Spleen (tissue), 11 donors: ENCODE data around the gene SRPX. TPM values are rescaled to one million over a fixed set of nuclear protein-coding genes. Genes with fewer than 3 reads are reported as not detected.

Source experiments
- DNase-seq: peaks from one replicate; pipeline ENCODE4 v3.0.0-alpha.2; 2020
- H3K27ac ChIP-seq, 8 donors: fragments of 200-600 bp; sonication (generic) in 7 of 8; 1 replicate in 4 of 8; 2 replicates in 4 of 8; pipeline versions ENCODE4 v1.5.0 to v1.8.0; 2016 to 2021; ENCODE audit warnings: inconsistent platforms in 4 of 8, mild to moderate bottlenecking in 4 of 8, moderate library complexity in 1 of 8
- H3K27me3 ChIP-seq, 7 donors: fragments of 200-600 bp; sonication (generic) in 6 of 7; replicated peaks in 1 of 7; 1 replicate in 4 of 7; 2 replicates in 3 of 7; pipeline versions ENCODE4 v1.5.0 to v1.8.0; 2016 to 2021; ENCODE audit warnings: inconsistent platforms in 3 of 7, mild to moderate bottlenecking in 1 of 7
- H3K36me3 ChIP-seq, 6 donors: fragments of 200-600 bp; sonication (generic) in 5 of 6; 1 replicate in 4 of 6; 2 replicates in 2 of 6; pipeline versions ENCODE4 v1.5.0 to v1.8.0; 2016 to 2021; ENCODE audit warnings: inconsistent platforms in 2 of 6
- H3K4me1 ChIP-seq, 6 donors: fragments of 200-600 bp; sonication (generic) in 5 of 6; 1 replicate in 3 of 6; 2 replicates in 3 of 6; pipeline versions ENCODE4 v1.5.0 to v1.8.0; 2016 to 2021; ENCODE audit warnings: inconsistent platforms in 3 of 6
- H3K4me3 ChIP-seq, 8 donors: fragments of 200-600 bp; sonication (generic) in 7 of 8; 1 replicate in 4 of 8; 2 replicates in 4 of 8; pipeline versions ENCODE4 v1.5.0 to v1.8.0; 2016 to 2021; ENCODE audit warnings: inconsistent platforms in 4 of 8, mild to moderate bottlenecking in 4 of 8, moderate library complexity in 2 of 8
- H3K9me3 ChIP-seq, 8 donors: fragments of 200-600 bp; sonication (generic) in 7 of 8; 1 replicate in 4 of 8; 2 replicates in 4 of 8; pipeline versions ENCODE4 v1.5.0 to v1.8.0; 2016 to 2021; ENCODE audit warnings: inconsistent platforms in 4 of 8
- CTCF ChIP-seq, 11 experiments: fragments of 200-600 bp in 7 of 11; fragments of 450-650 bp in 4 of 11; sonication (generic) in 4 of 11; IDR thresholded peaks in 8 of 11; conservative IDR thresholded peaks in 3 of 11; 1 replicate in 7 of 11; 2 replicates in 4 of 11; pipeline versions ENCODE4 v1.4.0 to v1.8.0; 2016 to 2021; ENCODE audit warnings: antibody characterized with exemption in 11 of 11, inconsistent platforms in 4 of 11, mild to moderate bottlenecking in 1 of 11
- POLR2A ChIP-seq, 3 donors: fragments of 450-650 bp; IDR thresholded peaks; one replicate each; pipeline ENCODE4 v1.5.1; 2017; ENCODE audit warnings: antibody characterized with exemption in 3 of 3, mild to moderate bottlenecking in 1 of 3
- POLR2AphosphoS5 ChIP-seq, 3 donors: sonication (generic); formaldehyde crosslinking; IDR thresholded peaks; one replicate each; pipeline ENCODE4 v1.5.1; 2017; ENCODE audit warnings: antibody characterized with exemption in 3 of 3
- WGBS, 5 donors: extraction: QIAGEN DNeasy Blood & Tissue Kit in 3 of 5; methylation state at CpG; one replicate each; pipeline versions ENCODE4 v1.1.5 to v1.1.7; 2013 to 2018; 5-methylcytosine and 5-hydroxymethylcytosine counted together
- intact Hi-C: fragments of 100-400 bp; cut with DNase I; formaldehyde crosslinking; loops from one replicate; pipeline ENCODE4 v1.15.0; 2023; ENCODE audit warnings: low total_unique reads
- polyA plus RNA-seq, 3 donors: library from polyadenylated mRNA; stranded (reverse); fragments of 200-250 nt; gene quantifications; one replicate each; pipeline ENCODE4 v1.2.1, GENCODE V29; 2013
- total RNA-seq, 7 donors: library from RNA; depleted of rRNA in 3 of 7; stranded (reverse); fragments of >200 nt in 3 of 7; fragmentation: NEBNext Ultra II Directional in 4 of 7; extraction: Animal tissue kit (Norgen Biotek cat#: 25700) in 4 of 7; gene quantifications; one replicate each; pipeline versions ENCODE4 v1.1.0 to v1.2.1, GENCODE V29; 2016 to 2021
- donor health status: healthy with polysubstance abuse.
- donor health status: DM: no; HTN: no; CAD: no; lungs with moderate emphysema.
- donor health status: DM: no; HTN: no; CAD: no.
- donor health status: Bipolar disorder and iron deficiency.
- donor health status: healthy.
- donor health status: DM: no; HTN: no; CAD: no.
- donor health status: DM: yes; HTN: yes; CAD: no.

SRPX gene
- total and polyA plus RNA-seq, 10 donors: 0.50 to 10.3 (median 1.9) TPM

- TF ChIP-seq CTCF (IDR thresholded peaks at IDR 0.05 in 8 of 11, conservative IDR thresholded peaks at IDR 0.05 in 3 of 11): no peak
- TF ChIP-seq POLR2A (IDR thresholded peaks at IDR 0.05): no peak
- no peak for TF ChIP-seq POLR2AphosphoS5 (IDR thresholded peaks at IDR 0.05)
- Histone ChIP-seq H3K4me1 (no peaks in the 10 kb centered on the region), H3K27ac (no peak overlapping the region), H3K9me3 (no peaks in the 10 kb centered on the region), H3K36me3 (no peaks in the 10 kb centered on the region), H3K27me3 (peaks cover 0 to 6% (median 0%) of the 10 kb centered on the region in 7 donors), H3K4me3 (no peak overlapping the region)
- no peak for DNase-seq
- 59 to 74% (median 71%) methylated on average over 6 of the region's 6 CpGs for WGBS, 5 donors
- intact Hi-C loops: no loop called here
These were observed 112.3 kb downstream of the SRPX start for GRCh38 chrX:38108364-38108763.

- intact Hi-C loops: no loop called here
These were observed 113.5 kb downstream of the SRPX start for GRCh38 chrX:38106991-38107655.

DNA sequence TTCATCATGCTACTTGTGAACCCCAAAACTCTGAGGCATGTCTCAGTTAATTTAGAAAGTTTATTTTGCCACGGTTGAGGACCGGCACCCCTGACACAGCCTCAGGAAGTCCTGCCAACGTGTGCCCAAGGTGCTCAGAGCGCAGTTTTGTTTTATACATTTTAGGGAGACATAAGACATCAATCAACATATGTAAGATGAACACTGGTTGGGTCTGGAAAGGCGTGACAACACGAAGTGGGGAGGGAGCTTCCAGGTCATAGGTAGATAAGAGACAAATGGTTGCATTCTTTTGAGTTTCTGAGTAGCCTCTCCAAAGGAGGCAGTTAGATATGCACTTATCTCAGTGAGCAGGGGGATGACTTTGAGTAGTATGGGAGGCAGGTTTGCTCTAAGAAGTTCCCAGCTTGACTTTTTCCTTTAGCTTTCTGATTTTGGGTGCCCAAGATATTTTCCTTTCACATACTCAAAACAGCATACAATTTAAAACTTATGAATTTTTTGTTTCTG, 115.4 kb downstream of the SRPX start:
- no peak for DNase-seq
- Histone ChIP-seq H3K27ac (no peak overlapping the region), H3K27me3 (peaks cover 0 to 6% (median 0%) of the 10 kb centered on the region in 7 donors), H3K36me3 (no peaks in the 10 kb centered on the region), H3K4me1 (no peaks in the 10 kb centered on the region), H3K4me3 (no peak overlapping the region), H3K9me3 (peaks cover 0 to 7% (median 0%) of the 10 kb centered on the region in 8 donors)
- TF ChIP-seq POLR2AphosphoS5 (IDR thresholded peaks at IDR 0.05): no peak
- no peak for TF ChIP-seq POLR2A (IDR thresholded peaks at IDR 0.05)
- no peak for TF ChIP-seq CTCF (IDR thresholded peaks at IDR 0.05 in 8 of 11, conservative IDR thresholded peaks at IDR 0.05 in 3 of 11)
- 49 to 90% (median 73%) methylated on average over 4 to 6 of the region's 6 CpGs for WGBS, 5 donors
- intact Hi-C loops: no loop called here

More at GRCh38 chrX:38106991-38107655, 113.5 kb downstream of the SRPX start:
- TF ChIP-seq CTCF (IDR thresholded peaks at IDR 0.05 in 8 of 11, conservative IDR thresholded peaks at IDR 0.05 in 3 of 11): no peak
- no peak for TF ChIP-seq POLR2A (IDR thresholded peaks at IDR 0.05)
- no peak for TF ChIP-seq POLR2AphosphoS5 (IDR thresholded peaks at IDR 0.05)
- 58 to 85% (median 68%) methylated on average over 5 to 6 of the region's 6 CpGs for WGBS, 5 donors
- Histone ChIP-seq H3K4me1 (no peaks in the 10 kb centered on the region), H3K4me3 (no peak overlapping the region), H3K27ac (no peak overlapping the region), H3K27me3 (peaks cover 0 to 6% (median 0%) of the 10 kb centered on the region in 7 donors), H3K36me3 (no peaks in the 10 kb centered on the region), H3K9me3 (no peaks in the 10 kb centered on the region)
- no peak for DNase-seq
